OCI-LY3 (cell line): ENCODE measurements around the gene ATG4D.

ENCODE experiments used
- EZH2phosphoT487 ChIP-seq: fragments of 200-600 bp; shearing (Covaris generic); IDR thresholded peaks from 2 replicates; pipeline ENCODE4 v1.6.1; 2018; ENCODE audit warnings: antibody characterized with exemption, mixed run types, low read depth
- TF ChIP-seq, protein P1 (sequence below): fragments of 200-600, 300-600 bp; sonication (generic); IDR thresholded peaks from 2 replicates; pipeline ENCODE4 v1.5.1; 2014; ENCODE audit warnings: antibody characterized with exemption, low read length, low read depth

DNA sequence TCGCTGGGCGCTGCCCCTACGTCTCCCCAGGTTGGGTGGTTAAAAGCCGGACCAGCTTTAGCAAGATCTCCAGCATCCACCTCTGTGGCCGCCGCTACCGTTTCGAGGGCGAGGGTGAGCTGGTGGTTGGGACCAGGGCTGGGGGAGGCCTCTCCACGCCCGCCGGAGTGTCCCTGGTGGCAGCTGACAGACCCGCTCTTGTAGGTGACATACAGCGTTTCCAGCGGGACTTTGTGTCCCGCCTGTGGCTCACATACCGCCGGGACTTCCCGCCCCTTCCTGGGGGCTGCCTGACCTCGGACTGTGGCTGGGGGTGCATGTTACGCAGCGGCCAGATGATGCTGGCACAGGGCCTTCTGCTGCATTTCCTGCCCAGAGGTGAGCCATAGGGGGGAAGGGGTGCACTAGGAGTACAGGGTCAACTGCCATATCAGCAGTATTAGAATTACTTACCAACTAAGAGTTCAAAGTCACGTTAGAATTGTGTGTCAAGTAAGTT is 1.1 kb downstream of the ATG4D start:
- TF ChIP-seq, protein P1, sequence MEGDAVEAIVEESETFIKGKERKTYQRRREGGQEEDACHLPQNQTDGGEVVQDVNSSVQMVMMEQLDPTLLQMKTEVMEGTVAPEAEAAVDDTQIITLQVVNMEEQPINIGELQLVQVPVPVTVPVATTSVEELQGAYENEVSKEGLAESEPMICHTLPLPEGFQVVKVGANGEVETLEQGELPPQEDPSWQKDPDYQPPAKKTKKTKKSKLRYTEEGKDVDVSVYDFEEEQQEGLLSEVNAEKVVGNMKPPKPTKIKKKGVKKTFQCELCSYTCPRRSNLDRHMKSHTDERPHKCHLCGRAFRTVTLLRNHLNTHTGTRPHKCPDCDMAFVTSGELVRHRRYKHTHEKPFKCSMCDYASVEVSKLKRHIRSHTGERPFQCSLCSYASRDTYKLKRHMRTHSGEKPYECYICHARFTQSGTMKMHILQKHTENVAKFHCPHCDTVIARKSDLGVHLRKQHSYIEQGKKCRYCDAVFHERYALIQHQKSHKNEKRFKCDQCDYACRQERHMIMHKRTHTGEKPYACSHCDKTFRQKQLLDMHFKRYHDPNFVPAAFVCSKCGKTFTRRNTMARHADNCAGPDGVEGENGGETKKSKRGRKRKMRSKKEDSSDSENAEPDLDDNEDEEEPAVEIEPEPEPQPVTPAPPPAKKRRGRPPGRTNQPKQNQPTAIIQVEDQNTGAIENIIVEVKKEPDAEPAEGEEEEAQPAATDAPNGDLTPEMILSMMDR = no peak
- no peak for TF ChIP-seq EZH2phosphoT487
